ENCODE results near the gene FOXRED1. TPM values are rescaled to one million over a fixed set of nuclear protein-coding genes. Genes with fewer than 3 reads are reported as not detected.
"Not testable (repeated sequence)": the region's sequence is repeated elsewhere in the genome, so short reads cannot be mapped to it uniquely, and the experiment has no call there.

Gene FOXRED1
- total RNA-seq, 2 experiments from 2014 or later, result 34.4 to 36.4 TPM

DNA sequence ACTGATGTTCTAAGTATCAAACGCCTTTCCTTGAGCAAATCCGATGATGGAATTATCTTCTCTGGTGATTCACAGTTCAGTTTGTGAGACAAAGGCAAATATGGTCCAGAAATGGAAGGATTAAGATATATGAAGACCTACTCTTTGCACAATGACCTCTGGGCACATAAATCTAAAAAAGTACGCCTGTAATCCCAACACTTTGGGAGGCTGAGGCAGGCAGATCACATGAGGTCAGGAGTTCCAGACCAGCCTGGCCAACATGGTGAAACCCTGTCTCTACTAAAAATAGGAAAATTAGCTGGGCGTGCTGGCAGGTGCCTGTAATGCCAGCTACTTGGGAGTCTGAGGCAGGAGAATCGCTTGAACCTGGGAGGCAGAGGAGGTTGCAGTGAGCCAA lies 13.4 kb upstream of the FOXRED1 start:
- H3K9me3 Mint-ChIP-seq, H3K27ac Mint-ChIP-seq, DNase-seq, H3K4me3 Mint-ChIP-seq, H3K4me1 Mint-ChIP-seq, H3K27me3 Mint-ChIP-seq, CTCF ChIA-PET: not testable (repeated sequence)
- POLR2A ChIA-PET, result interaction anchor here (3.2 kb wide), 1 partner anchor 13 kb away, joined by 10 read pairs; the partner anchor contains the start of genes FOXRED1 and SRPRA
- peaks cover 18% of the 10 kb centered on the region for H3K36me3 Mint-ChIP-seq (ENCODE audit: low read depth)

GRCh38 chr11:126256216-126256615 lies 12.7 kb upstream of the FOXRED1 start:
- H3K4me1 Mint-ChIP-seq, result no peaks in the 10 kb centered on the region
- no peak overlapping the region for H3K4me3 Mint-ChIP-seq
- H3K36me3 Mint-ChIP-seq (ENCODE audit: low read depth), result peaks cover 22% of the 10 kb centered on the region
- no peaks in the 10 kb centered on the region for H3K9me3 Mint-ChIP-seq
- H3K27me3 Mint-ChIP-seq, result no peaks in the 10 kb centered on the region
- ChIA-PET POLR2A (interaction anchor here (3.2 kb wide), 1 partner anchor 13 kb away, joined by 10 read pairs; the partner anchor contains the start of genes FOXRED1 and SRPRA), CTCF (no interaction called here)
- no peak for DNase-seq
- H3K27ac Mint-ChIP-seq, result no peak overlapping the region

DNA sequence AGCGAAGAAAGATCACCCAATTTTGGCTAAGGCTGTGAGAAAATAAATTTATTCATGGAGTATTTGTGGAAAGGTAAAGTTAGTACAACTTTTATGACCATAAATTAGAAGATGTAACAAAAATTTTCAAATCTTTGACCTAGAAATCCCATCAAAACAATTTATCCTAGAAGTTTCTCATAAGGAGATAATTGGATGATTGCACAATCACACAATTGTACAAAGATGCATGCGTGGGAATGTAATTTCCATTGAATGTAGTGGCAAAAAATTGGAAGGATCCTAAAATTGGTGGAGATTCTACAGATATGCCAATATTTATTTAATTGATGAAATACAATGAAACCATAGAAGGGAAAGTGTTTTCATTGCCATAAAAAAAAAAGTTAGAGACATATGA lies 11.8 kb upstream of the FOXRED1 start:
- Mint-ChIP-seq H3K27me3 (no peaks in the 10 kb centered on the region), H3K36me3 (ENCODE audit: low read depth) (peaks cover 28% of the 10 kb centered on the region), H3K9me3 (no peaks in the 10 kb centered on the region), H3K4me1 (no peaks in the 10 kb centered on the region), H3K4me3 (no peak overlapping the region), H3K27ac (no peak overlapping the region)
- ChIA-PET POLR2A (interaction anchor here (3.2 kb wide), 1 partner anchor 12 kb away, joined by 10 read pairs; the partner anchor contains the start of genes FOXRED1 and SRPRA), CTCF (interaction anchor here (0.7 kb wide), 1 partner anchor 36 kb away, joined by 3 read pairs; no protein-coding TSS in a partner anchor)
- no peak for DNase-seq

DNA sequence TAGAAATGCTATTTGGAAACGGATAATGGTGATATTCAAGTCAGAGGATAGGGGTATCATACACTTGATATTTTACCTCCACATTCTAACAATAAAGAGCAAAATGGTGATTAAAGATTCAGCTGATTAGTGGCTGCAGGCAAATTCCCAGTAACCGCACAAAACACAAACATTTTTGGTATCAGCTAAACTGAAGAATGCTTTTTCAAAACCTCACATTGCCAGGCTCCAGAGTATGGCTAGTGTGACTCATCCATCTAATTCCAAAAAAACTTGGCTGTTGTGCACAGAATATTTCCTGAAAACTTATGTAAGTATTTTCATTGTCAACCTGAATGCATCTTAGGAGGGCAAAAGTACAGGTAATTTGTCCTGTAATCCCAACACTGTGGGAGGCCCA lies 11.2 kb upstream of the FOXRED1 start:
- Mint-ChIP-seq H3K27ac (no peak overlapping the region), H3K4me1 (no peaks in the 10 kb centered on the region), H3K27me3 (no peaks in the 10 kb centered on the region), H3K36me3 (ENCODE audit: low read depth) (peaks cover 33% of the 10 kb centered on the region), H3K4me3 (no peak overlapping the region), H3K9me3 (no peaks in the 10 kb centered on the region)
- DNase-seq, result no peak
- ChIA-PET POLR2A (interaction anchor here (3.2 kb wide), 1 partner anchor 11 kb away, joined by 10 read pairs; the partner anchor contains the start of genes FOXRED1 and SRPRA), CTCF (no interaction called here)

DNA sequence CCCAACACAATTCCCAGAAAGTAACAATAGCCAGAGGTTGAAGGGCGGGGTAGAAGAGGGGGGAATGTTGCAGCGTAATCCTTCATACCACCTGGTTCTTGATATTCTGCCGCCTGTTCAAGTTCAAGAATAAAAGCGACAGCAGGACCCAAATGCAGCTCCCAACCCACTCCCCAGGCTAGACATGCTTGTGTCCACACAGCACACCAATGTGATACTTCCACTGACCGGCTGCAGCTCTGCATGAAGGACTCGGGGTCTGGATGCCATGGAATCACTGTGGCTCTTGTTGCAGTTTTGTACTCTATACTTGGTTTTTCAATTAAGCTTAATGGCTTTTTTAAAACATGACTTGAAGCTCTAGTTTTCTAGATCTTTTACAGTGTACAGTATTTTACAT lies 6.7 kb upstream of the FOXRED1 start:
- CTCF ChIA-PET, result no interaction called here
- H3K4me1 Mint-ChIP-seq, result peaks cover 13% of the 10 kb centered on the region
- no peak for DNase-seq
- H3K36me3 Mint-ChIP-seq (ENCODE audit: low read depth), result peaks cover 69% of the 10 kb centered on the region
- no peaks in the 10 kb centered on the region for H3K27me3 Mint-ChIP-seq
- no peaks in the 10 kb centered on the region for H3K9me3 Mint-ChIP-seq
- no peak overlapping the region for H3K27ac Mint-ChIP-seq
- POLR2A ChIA-PET, result interaction anchor here (0.7 to 2.1 kb wide), 4 partner anchors 9 to 42 kb away, joined by 3 to 8 read pairs (median 5); partner anchors contain the start of gene DCPS
- no peak overlapping the region for H3K4me3 Mint-ChIP-seq

GRCh38 chr11:126263489-126263888 lies 5.5 kb upstream of the FOXRED1 start:
- H3K36me3 Mint-ChIP-seq (ENCODE audit: low read depth), result peaks cover 77% of the 10 kb centered on the region
- POLR2A ChIA-PET, result interaction anchor here (0.8 to 2.1 kb wide), 2 partner anchors 10 to 14 kb away, joined by 3 to 8 read pairs; no protein-coding TSS in a partner anchor

DNA sequence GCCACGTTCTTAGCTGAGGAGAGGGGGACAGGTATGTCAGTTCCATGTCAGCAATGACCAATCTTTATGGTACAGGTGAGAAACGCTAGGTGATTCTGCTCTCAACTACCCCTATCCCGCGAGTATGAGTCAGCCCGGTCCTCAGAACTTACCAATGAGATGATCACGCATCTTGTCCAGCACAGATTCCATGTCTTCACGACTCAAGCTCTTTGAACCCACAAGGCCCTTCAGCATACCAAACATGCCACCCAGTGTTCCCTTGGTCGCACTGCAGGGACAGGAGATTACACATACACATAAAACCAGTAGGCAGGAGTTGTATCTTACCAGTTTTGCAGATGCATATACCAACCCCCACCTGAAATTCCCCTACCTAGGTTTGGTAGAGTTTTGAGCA lies 3.1 kb upstream of the FOXRED1 start:
- no peaks in the 10 kb centered on the region for H3K9me3 Mint-ChIP-seq
- no peak overlapping the region for H3K4me3 Mint-ChIP-seq
- no peaks in the 10 kb centered on the region for H3K27me3 Mint-ChIP-seq
- peaks cover 79% of the 10 kb centered on the region for H3K36me3 Mint-ChIP-seq (ENCODE audit: low read depth)
- DNase-seq, result no peak
- ChIA-PET POLR2A (no interaction called here), CTCF (interaction anchor here (0.6 to 1.4 kb wide), 2 partner anchors 15 kb away, joined by 3 to 4 read pairs; no protein-coding TSS in a partner anchor)
- peaks cover 39% of the 10 kb centered on the region for H3K4me1 Mint-ChIP-seq
- no peak overlapping the region for H3K27ac Mint-ChIP-seq

More at GRCh38 chr11:126263489-126263888, 5.5 kb upstream of the FOXRED1 start:
- H3K27ac Mint-ChIP-seq, result no peak overlapping the region
- no peaks in the 10 kb centered on the region for H3K27me3 Mint-ChIP-seq
- H3K9me3 Mint-ChIP-seq, result no peaks in the 10 kb centered on the region
- DNase-seq, result no peak
- CTCF ChIA-PET, result no interaction called here
- no peak overlapping the region for H3K4me3 Mint-ChIP-seq
- peaks cover 22% of the 10 kb centered on the region for H3K4me1 Mint-ChIP-seq

DNA sequence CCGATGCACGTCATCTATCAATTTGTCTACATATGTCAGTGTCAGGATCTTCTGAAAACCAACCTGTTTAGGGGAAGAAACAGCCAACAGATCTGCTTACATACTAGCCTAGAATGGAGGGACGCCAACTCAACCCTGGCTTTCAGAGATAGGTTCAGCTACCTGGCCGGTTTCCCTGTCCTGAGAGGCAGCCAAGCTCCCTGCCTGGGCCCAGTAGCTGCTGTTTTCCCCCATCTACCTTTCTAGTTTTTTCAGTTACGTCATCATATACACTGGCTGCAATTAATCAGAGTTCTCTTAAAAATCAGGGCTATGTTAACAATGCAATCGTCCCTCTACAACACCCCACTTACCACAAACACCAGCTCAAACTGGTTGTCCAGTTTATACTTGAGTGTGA lies 1.3 kb upstream of the FOXRED1 start:
- H3K36me3 Mint-ChIP-seq (ENCODE audit: low read depth), result peaks cover 73% of the 10 kb centered on the region

GRCh38 chr11:126268361-126268707 lies 620 bp upstream of the FOXRED1 start:
- Mint-ChIP-seq H3K4me3 (peak overlapping the region; percentile 98), H3K27ac (peak overlapping the region; percentile 94), H3K4me1 (peaks cover 52% of the 10 kb centered on the region), H3K36me3 (ENCODE audit: low read depth) (peaks cover 70% of the 10 kb centered on the region), H3K27me3 (no peaks in the 10 kb centered on the region), H3K9me3 (no peaks in the 10 kb centered on the region)
- peak; percentile 21 for DNase-seq
- ChIA-PET POLR2A (interaction anchor here (0.8 to 3.2 kb wide), 12 partner anchors 10 to 676 kb away, joined by 3 to 78 read pairs (median 10); partner anchors contain the start of genes DCPS, FAM118B, HYLS1 and RPUSD4), CTCF (interaction anchor here (1.2 to 3.0 kb wide), 3 partner anchors 13 to 212 kb away, joined by 3 to 12 read pairs (median 4); partner anchors contain the start of gene FAM118B)

More for the DNA sequence above, 1.3 kb upstream of the FOXRED1 start:
- Mint-ChIP-seq H3K27ac (peak overlapping the region; percentile 94), H3K4me3 (peak overlapping the region; percentile 98), H3K9me3 (no peaks in the 10 kb centered on the region), H3K27me3 (no peaks in the 10 kb centered on the region), H3K4me1 (peaks cover 49% of the 10 kb centered on the region)
- no peak for DNase-seq
- ChIA-PET POLR2A (interaction anchor here (1.0 to 3.2 kb wide), 8 partner anchors 11 to 675 kb away, joined by 3 to 78 read pairs (median 10); partner anchors contain the start of genes FAM118B, HYLS1, RPUSD4 and ST3GAL4), CTCF (interaction anchor here (1.2 to 3.0 kb wide), 2 partner anchors 14 to 56 kb away, joined by 3 to 12 read pairs; partner anchors contain the start of gene FAM118B)

DNA sequence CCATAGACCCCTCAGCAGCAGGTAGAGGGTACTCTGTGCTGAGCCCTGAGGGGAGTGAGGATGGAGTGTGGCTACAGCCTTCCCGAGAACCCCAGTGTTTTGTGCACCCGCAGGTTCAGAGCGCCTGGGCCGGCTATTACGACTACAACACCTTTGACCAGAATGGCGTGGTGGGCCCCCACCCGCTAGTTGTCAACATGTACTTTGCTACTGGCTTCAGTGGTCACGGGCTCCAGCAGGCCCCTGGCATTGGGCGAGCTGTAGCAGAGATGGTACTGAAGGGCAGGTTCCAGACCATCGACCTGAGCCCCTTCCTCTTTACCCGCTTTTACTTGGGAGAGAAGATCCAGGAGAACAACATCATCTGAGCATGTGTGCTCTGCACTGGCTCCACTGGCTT lies 8.4 kb downstream of the FOXRED1 start:
- peaks cover 32% of the 10 kb centered on the region for H3K4me1 Mint-ChIP-seq
- ChIA-PET POLR2A (no interaction called here), CTCF (no interaction called here)
- no peak overlapping the region for H3K4me3 Mint-ChIP-seq
- H3K36me3 Mint-ChIP-seq (ENCODE audit: low read depth), result peaks cover 44% of the 10 kb centered on the region
- no peak overlapping the region for H3K27ac Mint-ChIP-seq
- no peaks in the 10 kb centered on the region for H3K27me3 Mint-ChIP-seq
- DNase-seq, result no peak
- no peaks in the 10 kb centered on the region for H3K9me3 Mint-ChIP-seq

- H3K4me3 Mint-ChIP-seq, result no peak overlapping the region
- ChIA-PET POLR2A (interaction anchor here (1.4 kb wide), 1 partner anchor 9 kb away, joined by 5 read pairs; the partner anchor contains the start of genes FOXRED1 and SRPRA), CTCF (no interaction called here)
- H3K36me3 Mint-ChIP-seq (ENCODE audit: low read depth), result peaks cover 41% of the 10 kb centered on the region
- no peaks in the 10 kb centered on the region for H3K9me3 Mint-ChIP-seq
- H3K4me1 Mint-ChIP-seq, result peaks cover 32% of the 10 kb centered on the region
- no peaks in the 10 kb centered on the region for H3K27me3 Mint-ChIP-seq
- DNase-seq, result no peak
- no peak overlapping the region for H3K27ac Mint-ChIP-seq
Observed at GRCh38 chr11:126277780-126278179, 8.8 kb downstream of the FOXRED1 start.

DNA sequence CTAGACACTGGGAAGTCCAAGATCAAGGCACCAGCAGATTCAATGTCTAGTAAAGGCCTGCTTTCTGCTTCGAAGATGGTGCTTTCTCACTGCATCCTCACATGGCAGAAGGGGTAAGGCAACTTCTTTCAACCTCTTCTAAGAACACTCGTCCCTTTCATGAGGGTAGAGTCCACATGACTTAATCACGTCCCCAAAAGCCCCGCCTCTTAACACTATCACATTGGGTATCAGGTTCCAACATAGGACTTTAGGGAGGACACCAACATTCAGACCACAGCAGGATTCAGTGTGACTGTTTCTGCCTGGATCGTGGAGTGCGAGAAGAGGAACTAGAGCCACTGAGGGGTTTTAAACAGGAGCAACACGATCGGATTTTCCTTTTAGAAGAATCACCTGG lies 10.2 kb downstream of the FOXRED1 start:
- H3K27me3 Mint-ChIP-seq, result no peaks in the 10 kb centered on the region
- peaks cover 36% of the 10 kb centered on the region for H3K36me3 Mint-ChIP-seq (ENCODE audit: low read depth)
- H3K4me3 Mint-ChIP-seq, result no peak overlapping the region
- peaks cover 40% of the 10 kb centered on the region for H3K4me1 Mint-ChIP-seq
- H3K27ac Mint-ChIP-seq, result peak overlapping the region; percentile 9
- H3K9me3 Mint-ChIP-seq, result no peaks in the 10 kb centered on the region
- POLR2A ChIA-PET, result interaction anchor here (1.4 kb wide), 1 partner anchor 11 kb away, joined by 5 read pairs; the partner anchor contains the start of genes FOXRED1 and SRPRA
- no peak for DNase-seq
- CTCF ChIA-PET, result no interaction called here

DNA sequence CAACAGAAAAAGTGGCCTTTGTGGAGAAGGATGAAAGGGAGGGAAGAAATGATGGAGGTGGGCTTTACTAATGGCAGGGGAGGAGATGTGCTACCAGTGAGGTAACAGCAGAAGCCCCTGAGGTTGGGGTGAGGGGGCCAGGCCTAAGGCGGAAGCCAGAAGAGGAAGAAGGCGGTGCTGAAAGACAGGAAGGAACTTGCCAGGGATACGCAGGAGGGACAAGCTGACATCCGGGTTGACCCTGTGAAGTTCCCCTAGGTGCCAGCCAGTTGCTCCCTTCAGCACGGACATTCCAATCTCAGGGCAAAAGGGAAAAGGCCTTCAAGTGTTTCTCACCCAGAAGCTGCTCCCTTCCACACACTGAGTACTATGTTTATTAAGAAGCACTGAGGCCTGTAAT lies 11.6 kb downstream of the FOXRED1 start:
- Mint-ChIP-seq H3K36me3 (ENCODE audit: low read depth) (peaks cover 25% of the 10 kb centered on the region), H3K4me3 (no peak overlapping the region), H3K27ac (peak overlapping the region; percentile 62), H3K27me3 (no peaks in the 10 kb centered on the region), H3K4me1 (peaks cover 51% of the 10 kb centered on the region), H3K9me3 (no peaks in the 10 kb centered on the region)
- no peak for DNase-seq
- ChIA-PET POLR2A (interaction anchor here (0.8 to 5.0 kb wide), 5 partner anchors 12 to 74 kb away, joined by 3 to 78 read pairs (median 14); partner anchors contain the start of genes FAM118B, FOXRED1, RPUSD4 and SRPRA), CTCF (interaction anchor here (0.7 to 2.4 kb wide), 3 partner anchors 12 to 31 kb away, joined by 3 to 12 read pairs (median 4); partner anchors contain the start of genes FOXRED1 and SRPRA)

Data from activated CD4-positive, alpha-beta memory T cell treated with anti-CD3 and anti-CD28 coated beads, Interleukin-2, amount 10 ng/mL, durations not matched to agents 7 days and 5 days (primary cell).